Measurements from ENCODE around the gene TCEAL5.

DNA sequence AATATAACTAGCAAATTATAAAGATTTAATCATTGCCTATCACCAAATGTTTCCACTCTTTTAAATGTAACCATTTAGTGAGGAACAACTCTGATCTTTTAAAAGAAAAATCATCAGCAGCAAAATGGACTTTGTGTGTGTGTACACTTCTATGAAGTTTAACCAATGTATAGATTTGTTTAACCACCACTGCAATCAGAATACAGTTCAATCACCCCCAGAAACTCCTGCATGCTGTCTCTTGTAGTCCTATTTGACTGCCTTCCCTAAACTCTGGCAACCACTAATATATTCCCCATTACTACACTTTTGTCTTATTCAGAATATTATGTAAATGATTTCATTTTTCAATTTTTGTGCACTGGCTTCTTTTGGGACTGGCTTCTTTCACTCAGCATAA lies 19.9 kb downstream of the TCEAL5 start:
- TF ChIP-seq POLR2A (IDR thresholded peaks at IDR 0.05): no peak
- TF ChIP-seq, protein P1, sequence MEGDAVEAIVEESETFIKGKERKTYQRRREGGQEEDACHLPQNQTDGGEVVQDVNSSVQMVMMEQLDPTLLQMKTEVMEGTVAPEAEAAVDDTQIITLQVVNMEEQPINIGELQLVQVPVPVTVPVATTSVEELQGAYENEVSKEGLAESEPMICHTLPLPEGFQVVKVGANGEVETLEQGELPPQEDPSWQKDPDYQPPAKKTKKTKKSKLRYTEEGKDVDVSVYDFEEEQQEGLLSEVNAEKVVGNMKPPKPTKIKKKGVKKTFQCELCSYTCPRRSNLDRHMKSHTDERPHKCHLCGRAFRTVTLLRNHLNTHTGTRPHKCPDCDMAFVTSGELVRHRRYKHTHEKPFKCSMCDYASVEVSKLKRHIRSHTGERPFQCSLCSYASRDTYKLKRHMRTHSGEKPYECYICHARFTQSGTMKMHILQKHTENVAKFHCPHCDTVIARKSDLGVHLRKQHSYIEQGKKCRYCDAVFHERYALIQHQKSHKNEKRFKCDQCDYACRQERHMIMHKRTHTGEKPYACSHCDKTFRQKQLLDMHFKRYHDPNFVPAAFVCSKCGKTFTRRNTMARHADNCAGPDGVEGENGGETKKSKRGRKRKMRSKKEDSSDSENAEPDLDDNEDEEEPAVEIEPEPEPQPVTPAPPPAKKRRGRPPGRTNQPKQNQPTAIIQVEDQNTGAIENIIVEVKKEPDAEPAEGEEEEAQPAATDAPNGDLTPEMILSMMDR (IDR thresholded peaks at IDR 0.05): no peak
- no peak for TF ChIP-seq EP300 (IDR thresholded peaks at IDR 0.05)
